Neural crest cell (in vitro differentiated cells): ENCODE data around the gene CCDC83. TPM values are rescaled to one million over a fixed set of nuclear protein-coding genes. Genes with fewer than 3 reads are reported as not detected.

Source experiments
- DNase-seq: peaks from one replicate; pipeline ENCODE4 v3.0.0; 2021; ENCODE audit warnings: low read depth, mixed read lengths, low spot score
- H3K27ac Mint-ChIP-seq: one replicate; pipeline ENCODE4 v1.8.0; 2021; ENCODE audit warnings: mild to moderate bottlenecking, mixed read lengths; ENCODE audit not compliant: unreplicated experiment
- H3K27me3 Mint-ChIP-seq: 2 replicates; pipeline ENCODE4 v1.8.0; 2021; ENCODE audit warnings: low read depth, mild to moderate bottlenecking, mixed read lengths
- H3K36me3 Mint-ChIP-seq: 2 replicates; pipeline ENCODE4 v1.8.0; 2021; ENCODE audit warnings: low read depth, mild to moderate bottlenecking, mixed read lengths
- H3K4me1 Mint-ChIP-seq: 2 replicates; pipeline ENCODE4 v1.8.0; 2021; ENCODE audit warnings: mixed read lengths
- H3K4me3 Mint-ChIP-seq: one replicate; pipeline ENCODE4 v1.8.0; 2021; ENCODE audit warnings: mild to moderate bottlenecking, mixed read lengths
- H3K9me3 Mint-ChIP-seq: 2 replicates; pipeline ENCODE4 v1.8.0; 2021; ENCODE audit warnings: mixed read lengths
- CTCF ChIP-seq: fragments of 200-600 bp; sonication (generic); conservative IDR thresholded peaks from 2 replicates; pipeline ENCODE4 v1.5.0; 2021; ENCODE audit warnings: antibody characterized with exemption, mild to moderate bottlenecking
- total RNA-seq: library from RNA; stranded (reverse); gene quantifications from 2 replicates; pipeline ENCODE4 v1.2.1, GENCODE V29; 2021

Gene CCDC83
- total RNA-seq, 1 donor from 2014 or later, result not detected

DNA sequence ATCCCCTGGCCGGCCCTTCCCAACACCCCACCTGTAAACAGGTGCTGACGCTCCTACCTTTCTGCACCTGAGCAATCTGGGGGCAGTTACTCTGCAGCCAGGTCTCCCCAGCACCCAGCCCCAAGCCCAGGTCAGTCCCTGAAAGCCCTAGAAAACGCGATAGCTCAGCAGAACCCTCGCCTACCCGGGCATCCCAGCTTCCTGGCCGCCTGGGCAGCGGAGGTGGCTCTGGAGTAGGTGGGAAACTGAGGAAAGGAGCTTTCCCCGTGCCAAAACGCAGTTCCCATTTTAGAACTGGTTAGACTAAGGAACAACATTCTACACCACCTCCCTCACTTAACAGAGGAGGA is 44.7 kb upstream of the CCDC83 start:
- no peak for TF ChIP-seq CTCF
- DNase-seq, result no peak
- peaks cover 23% of the 10 kb centered on the region for H3K4me1 Mint-ChIP-seq

GRCh38 chr11:85810871-85811611 is 44.1 kb upstream of the CCDC83 start, which contains the start of gene SYTL2:
Gene SYTL2, minus strand, starts transcription at chr11:85811141. Its CDS starts 53,416 bp downstream, at chr11:85757725.
- DNase-seq, result peak; percentile 56
- Mint-ChIP-seq H3K36me3 (no peaks in the 10 kb centered on the region), H3K4me1 (peaks cover 23% of the 10 kb centered on the region), H3K27ac (no peak within 1 kb of the TSS), H3K4me3 (peak within 1 kb of the TSS; percentile 87), H3K27me3 (peaks cover 42% of the 10 kb centered on the region), H3K9me3 (no peaks in the 10 kb centered on the region)
- no peak for TF ChIP-seq CTCF

More for the DNA sequence above, 44.7 kb upstream of the CCDC83 start:
- no peaks in the 10 kb centered on the region for H3K36me3 Mint-ChIP-seq
- no peak overlapping the region for H3K27ac Mint-ChIP-seq
- H3K9me3 Mint-ChIP-seq, result no peaks in the 10 kb centered on the region
- peaks cover 42% of the 10 kb centered on the region for H3K27me3 Mint-ChIP-seq
- H3K4me3 Mint-ChIP-seq, result peak overlapping the region; percentile 82

DNA sequence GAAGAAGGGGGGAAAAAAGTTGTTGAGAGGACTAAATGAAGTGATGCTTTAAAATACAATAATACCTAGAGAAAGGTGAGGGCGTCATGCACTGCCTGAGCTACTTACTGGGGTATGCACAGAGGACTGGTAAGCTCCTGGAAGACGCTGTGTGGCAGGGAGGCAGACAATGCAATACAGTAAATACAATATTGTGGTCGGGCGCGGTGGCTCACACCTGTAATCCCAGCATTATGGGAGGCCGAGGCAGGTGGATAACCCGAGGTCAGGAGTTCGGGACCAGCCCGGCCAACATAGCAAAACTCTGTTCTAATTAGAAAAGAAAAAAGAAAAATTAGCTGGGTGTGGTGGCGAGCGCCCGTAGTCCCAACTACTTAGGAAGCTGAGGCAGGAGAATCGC is 43.6 kb upstream of the CCDC83 start:
- no peak for DNase-seq
- H3K36me3 Mint-ChIP-seq, result no peaks in the 10 kb centered on the region
- no peak overlapping the region for H3K27ac Mint-ChIP-seq
- H3K9me3 Mint-ChIP-seq, result no peaks in the 10 kb centered on the region
- H3K4me3 Mint-ChIP-seq, result peak overlapping the region; percentile 87
- peaks cover 46% of the 10 kb centered on the region for H3K27me3 Mint-ChIP-seq
- TF ChIP-seq CTCF, result no peak
- peaks cover 23% of the 10 kb centered on the region for H3K4me1 Mint-ChIP-seq

- peaks cover 46% of the 10 kb centered on the region for H3K27me3 Mint-ChIP-seq
- TF ChIP-seq CTCF, result no peak
- H3K27ac Mint-ChIP-seq, result no peak overlapping the region
- DNase-seq, result no peak
- H3K4me1 Mint-ChIP-seq, result peaks cover 23% of the 10 kb centered on the region
- H3K9me3 Mint-ChIP-seq, result no peaks in the 10 kb centered on the region
- H3K4me3 Mint-ChIP-seq, result peak overlapping the region; percentile 53
- no peaks in the 10 kb centered on the region for H3K36me3 Mint-ChIP-seq
Observed at GRCh38 chr11:85813721-85814120, 41.5 kb upstream of the CCDC83 start.

- DNase-seq, result no peak
- no peak overlapping the region for H3K27ac Mint-ChIP-seq
- H3K36me3 Mint-ChIP-seq, result no peaks in the 10 kb centered on the region
- TF ChIP-seq CTCF, result no peak
- peaks cover 7% of the 10 kb centered on the region for H3K4me1 Mint-ChIP-seq
- peaks cover 32% of the 10 kb centered on the region for H3K27me3 Mint-ChIP-seq
- no peak overlapping the region for H3K4me3 Mint-ChIP-seq
- H3K9me3 Mint-ChIP-seq, result no peaks in the 10 kb centered on the region
Observed at GRCh38 chr11:85815186-85815931, 39.8 kb upstream of the CCDC83 start.
